Left lung (tissue), 10 donors: ENCODE data around the gene ADCY4. TPM values are rescaled to one million over a fixed set of nuclear protein-coding genes. Genes with fewer than 3 reads are reported as not detected.

Experiments
- ATAC-seq: fragments of 200-7000 bp; cut with Tn5 transposase; one replicate; pipeline ENCODE4 v1.9.1; 2020; ENCODE audit warnings: moderate library complexity
- DNase-seq, 4 donors: peaks; one replicate each; pipeline ENCODE4 v3.0.0-alpha.2; 2013 to 2020
- H3K27ac ChIP-seq, 2 donors: fragments of 200-600 bp; sonication (generic) in 1 of 2; one replicate each; pipeline versions ENCODE4 v1.5.0 to v1.8.0; 2020 to 2021
- H3K27me3 ChIP-seq, 2 donors: fragments of 200-600 bp; sonication (generic) in 1 of 2; one replicate each; pipeline versions ENCODE4 v1.5.0 to v1.8.0; 2020 to 2021
- H3K36me3 ChIP-seq, 2 donors: fragments of 200-600 bp; sonication (generic) in 1 of 2; one replicate each; pipeline versions ENCODE4 v1.5.0 to v1.8.0; 2020 to 2021
- H3K4me1 ChIP-seq, 2 donors: fragments of 200-600 bp; one replicate each; pipeline ENCODE4 v1.8.0; 2021
- H3K4me3 ChIP-seq, 2 donors: fragments of 200-600 bp; sonication (generic) in 1 of 2; one replicate each; pipeline versions ENCODE4 v1.5.0 to v1.8.0; 2020 to 2021; ENCODE audit warnings: mild to moderate bottlenecking in 1 of 2
- H3K9me3 ChIP-seq, 2 donors: fragments of 200-600 bp; sonication (generic) in 1 of 2; one replicate each; pipeline versions ENCODE4 v1.5.0 to v1.8.0; 2020 to 2021
- CTCF ChIP-seq, 2 donors: fragments of 200-600 bp; sonication (generic) in 1 of 2; IDR thresholded peaks; one replicate each; pipeline versions ENCODE4 v1.5.0 to v1.8.0; 2021; ENCODE audit warnings: antibody characterized with exemption in 2 of 2
- intact Hi-C, 2 donors: fragments of 100-400 bp; cut with DNase I; formaldehyde crosslinking; loops; one replicate each; pipeline versions ENCODE4 v1.11.2 to v1.14.2; 2022
- polyA plus RNA-seq, 6 donors: library from polyadenylated mRNA; unstranded; fragments of 120-200 nt; gene quantifications; one replicate each; pipeline ENCODE4 v1.2.1, GENCODE V29; 2013; ENCODE audit not compliant: insufficient read length in 6 of 6
- total RNA-seq, 2 donors: library from RNA; stranded (reverse); fragmentation: NEBNext Ultra II Directional; extraction: Animal tissue kit (Norgen Biotek cat#: 25700); gene quantifications; one replicate each; pipeline ENCODE4 v1.2.1, GENCODE V29; 2021
- donor health status: DM: no; HTN: yes; CAD: no.
- donor health status: DM: no; HTN: no; CAD: no.

Gene ADCY4
- total and polyA plus RNA-seq, 8 donors, result 25.7 to 48.5 (median 34.3) TPM

- H3K27me3 ChIP-seq, result no peaks in the 10 kb centered on the region
- intact Hi-C loops, result no loop called here
- H3K4me3 ChIP-seq, result no peak overlapping the region
- peak overlapping the region in 1 of 2 donors; percentile 88 for H3K27ac ChIP-seq
- ATAC-seq, result no peak
- peaks cover 4 to 95% of the 10 kb centered on the region in 2 donors for H3K4me1 ChIP-seq
- DNase-seq, result no peak
- no peaks in the 10 kb centered on the region for H3K9me3 ChIP-seq
- H3K36me3 ChIP-seq, result no peaks in the 10 kb centered on the region
- no peak for TF ChIP-seq CTCF (IDR thresholded peaks at IDR 0.05)
Measured at GRCh38 chr14:24278424-24278823, 56.4 kb downstream of the ADCY4 start.

- peak overlapping the region in 1 of 2 donors; percentile 88 for H3K27ac ChIP-seq
- TF ChIP-seq CTCF (IDR thresholded peaks at IDR 0.05), result no peak
- DNase-seq, result peak in 1 of 4 donors; percentile 70
Measured at GRCh38 chr14:24277606-24278321, 57.1 kb downstream of the ADCY4 start.

GRCh38 chr14:24277071-24277470 is 57.8 kb downstream of the ADCY4 start:
- TF ChIP-seq CTCF (IDR thresholded peaks at IDR 0.05), result no peak
- peak overlapping the region in 1 of 2 donors; percentile 88 for H3K27ac ChIP-seq
- no peaks in the 10 kb centered on the region for H3K27me3 ChIP-seq
- intact Hi-C loops, result no loop called here
- DNase-seq, result no peak
- no peak overlapping the region for H3K4me3 ChIP-seq
- peaks cover 15 to 99% of the 10 kb centered on the region in 2 donors for H3K4me1 ChIP-seq
- no peaks in the 10 kb centered on the region for H3K9me3 ChIP-seq
- no peaks in the 10 kb centered on the region for H3K36me3 ChIP-seq
- no peak for ATAC-seq

More at GRCh38 chr14:24277606-24278321, 57.1 kb downstream of the ADCY4 start:
- H3K4me3 ChIP-seq, result no peak overlapping the region
- H3K9me3 ChIP-seq, result no peaks in the 10 kb centered on the region
- H3K27me3 ChIP-seq, result no peaks in the 10 kb centered on the region
- H3K4me1 ChIP-seq, result peaks cover 10 to 99% of the 10 kb centered on the region in 2 donors
- intact Hi-C loops, result no loop called here
- H3K36me3 ChIP-seq, result no peaks in the 10 kb centered on the region
- ATAC-seq, result no peak

- Histone ChIP-seq H3K27ac (peak overlapping the region; percentile 97 to 99), H3K27me3 (no peaks in the 10 kb centered on the region), H3K9me3 (no peaks in the 10 kb centered on the region), H3K4me1 (peaks cover 23 to 81% of the 10 kb centered on the region in 2 donors), H3K36me3 (peaks cover 0 to 12% of the 10 kb centered on the region in 2 donors), H3K4me3 (no peak overlapping the region)
- peak; percentile 49 for ATAC-seq
- peak in 1 of 4 donors; percentile 44 for DNase-seq
- intact Hi-C loops, result no loop called here
- no peak for TF ChIP-seq CTCF (IDR thresholded peaks at IDR 0.05)
Measured at GRCh38 chr14:24274101-24274543, 60.7 kb downstream of the ADCY4 start.

- Histone ChIP-seq H3K27ac (peak overlapping the region; percentile 97 to 99), H3K36me3 (peaks cover 0 to 18% of the 10 kb centered on the region in 2 donors), H3K27me3 (no peaks in the 10 kb centered on the region), H3K9me3 (no peaks in the 10 kb centered on the region), H3K4me3 (no peak overlapping the region), H3K4me1 (peaks cover 23 to 75% of the 10 kb centered on the region in 2 donors)
- ATAC-seq (no peak), DNase-seq (no peak)
- intact Hi-C loops, result no loop called here
- no peak for TF ChIP-seq CTCF (IDR thresholded peaks at IDR 0.05)
Measured at GRCh38 chr14:24273422-24273998, 61.4 kb downstream of the ADCY4 start.
